ENCODE data around the gene RHEX.

GRCh38 chr1:206114692-206115640, 62.0 kb downstream of the RHEX start:
- TF ChIP-seq, protein P1, sequence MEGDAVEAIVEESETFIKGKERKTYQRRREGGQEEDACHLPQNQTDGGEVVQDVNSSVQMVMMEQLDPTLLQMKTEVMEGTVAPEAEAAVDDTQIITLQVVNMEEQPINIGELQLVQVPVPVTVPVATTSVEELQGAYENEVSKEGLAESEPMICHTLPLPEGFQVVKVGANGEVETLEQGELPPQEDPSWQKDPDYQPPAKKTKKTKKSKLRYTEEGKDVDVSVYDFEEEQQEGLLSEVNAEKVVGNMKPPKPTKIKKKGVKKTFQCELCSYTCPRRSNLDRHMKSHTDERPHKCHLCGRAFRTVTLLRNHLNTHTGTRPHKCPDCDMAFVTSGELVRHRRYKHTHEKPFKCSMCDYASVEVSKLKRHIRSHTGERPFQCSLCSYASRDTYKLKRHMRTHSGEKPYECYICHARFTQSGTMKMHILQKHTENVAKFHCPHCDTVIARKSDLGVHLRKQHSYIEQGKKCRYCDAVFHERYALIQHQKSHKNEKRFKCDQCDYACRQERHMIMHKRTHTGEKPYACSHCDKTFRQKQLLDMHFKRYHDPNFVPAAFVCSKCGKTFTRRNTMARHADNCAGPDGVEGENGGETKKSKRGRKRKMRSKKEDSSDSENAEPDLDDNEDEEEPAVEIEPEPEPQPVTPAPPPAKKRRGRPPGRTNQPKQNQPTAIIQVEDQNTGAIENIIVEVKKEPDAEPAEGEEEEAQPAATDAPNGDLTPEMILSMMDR (IDR thresholded peaks at IDR 0.05; ENCODE audit: insufficient read depth, low read depth, low read length) = no peak
- TF ChIP-seq EZH2 (IDR thresholded peaks at IDR 0.05; ENCODE audit: insufficient read depth, low read length) = no peak
